Activated CD8-positive, alpha-beta memory T cell treated with anti-CD3 and anti-CD28 coated beads for 48 hours (primary cell): ENCODE data around the gene AGTRAP.

Experiments
- DNase-seq, 3 experiments: peaks; one replicate each; pipeline ENCODE4 v3.0.0-alpha.2; 2020; ENCODE audit warnings: low read depth in 2 of 3, low spot score in 2 of 3

The AGTRAP gene

GRCh38 chr1:11731691-11732283 lies 4.1 kb upstream of the AGTRAP start:
- DNase-seq = no peak

- DNase-seq = no peak
Measured at GRCh38 chr1:11733306-11733705, 2.6 kb upstream of the AGTRAP start.

- no peak for DNase-seq
Measured at GRCh38 chr1:11735531-11735853, 444 bp upstream of the AGTRAP start.

GRCh38 chr1:11736746-11737639 lies 1.1 kb downstream of the AGTRAP start:
- no peak for DNase-seq

GRCh38 chr1:11738096-11738495 lies 2.2 kb downstream of the AGTRAP start:
- DNase-seq = no peak

- DNase-seq = no peak
Measured at GRCh38 chr1:11738783-11739182, 2.8 kb downstream of the AGTRAP start.

- no peak for DNase-seq
Measured at GRCh38 chr1:11740258-11741192, 4.6 kb downstream of the AGTRAP start.

GRCh38 chr1:11741482-11741881 lies 5.5 kb downstream of the AGTRAP start:
- no peak for DNase-seq

GRCh38 chr1:11741919-11742558 lies 6.1 kb downstream of the AGTRAP start:
- no peak for DNase-seq

GRCh38 chr1:11744287-11744686 lies 8.4 kb downstream of the AGTRAP start:
- DNase-seq = no peak

GRCh38 chr1:11746092-11746491 lies 10.2 kb downstream of the AGTRAP start:
- DNase-seq = no peak

GRCh38 chr1:11746795-11747487 lies 11.0 kb downstream of the AGTRAP start:
- no peak for DNase-seq

- DNase-seq = no peak
Measured at GRCh38 chr1:11748294-11749202, 12.6 kb downstream of the AGTRAP start.

- no peak for DNase-seq
Measured at GRCh38 chr1:11749203-11749689, 13.3 kb downstream of the AGTRAP start.

- no peak for DNase-seq
Measured at GRCh38 chr1:11749996-11750395, 14.1 kb downstream of the AGTRAP start.

- DNase-seq = no peak
Measured at GRCh38 chr1:11751087-11751486, 15.2 kb downstream of the AGTRAP start.

- DNase-seq = no peak
Measured at GRCh38 chr1:11752359-11753088, 16.6 kb downstream of the AGTRAP start.

- DNase-seq = no peak
Measured at GRCh38 chr1:11753555-11754208, 17.7 kb downstream of the AGTRAP start.
